Gastroesophageal sphincter (tissue), 4 donors: ENCODE results near the gene TSACC. TPM values are rescaled to one million over a fixed set of nuclear protein-coding genes. Genes with fewer than 3 reads are reported as not detected.

Experiments used
- ATAC-seq: fragments of 150-250 bp; one replicate; pipeline ENCODE4 v1.9.1; 2016; ENCODE audit warnings: mild to moderate bottlenecking, moderate library complexity
- H3K27ac ChIP-seq, 4 donors: fragments of 200-600 bp; sonication (generic) in 3 of 4; 1 replicate in 3 of 4; 2 replicates in 1 of 4; pipeline ENCODE4 v1.5.1; 2016 to 2019
- H3K27me3 ChIP-seq: fragments of 200-600 bp; sonication (generic); one replicate; pipeline ENCODE4 v1.5.1; 2019
- H3K36me3 ChIP-seq, 2 donors: fragments of 200-600 bp; sonication (generic); one replicate each; pipeline ENCODE4 v1.5.1; 2019; ENCODE audit warnings: control low read depth in 1 of 2
- H3K4me1 ChIP-seq, 3 donors: fragments of 200-600 bp; sonication (generic); 1 replicate in 2 of 3; 2 replicates in 1 of 3; pipeline ENCODE4 v1.5.1; 2016 to 2019; ENCODE audit warnings: control low read depth in 2 of 3
- H3K4me3 ChIP-seq, 2 donors: fragments of 200-600 bp; sonication (generic); one replicate each; pipeline ENCODE4 v1.5.1; 2019; ENCODE audit warnings: mild to moderate bottlenecking in 1 of 2, moderate library complexity in 1 of 2
- H3K9me3 ChIP-seq, 3 donors: fragments of 200-600 bp; sonication (generic); one replicate each; pipeline ENCODE4 v1.5.1; 2017 to 2019; ENCODE audit warnings: control low read depth in 2 of 3
- EP300 ChIP-seq: sonication (generic); formaldehyde crosslinking; IDR thresholded peaks from one replicate; pipeline ENCODE4 v1.6.1; 2017; ENCODE audit warnings: antibody characterized with exemption, mild to moderate bottlenecking
- POLR2A ChIP-seq, 2 donors: fragments of 450-650 bp; IDR thresholded peaks; one replicate each; pipeline ENCODE4 v1.6.1; 2017; ENCODE audit warnings: antibody characterized with exemption in 2 of 2, mild to moderate bottlenecking in 2 of 2, moderate library complexity in 1 of 2
- POLR2AphosphoS5 ChIP-seq: sonication (generic); formaldehyde crosslinking; IDR thresholded peaks from one replicate; pipeline ENCODE4 v1.6.1; 2017; ENCODE audit warnings: antibody characterized with exemption
- WGBS, 2 donors: methylation state at CpG; one replicate each; pipeline ENCODE4 v1.1.5; 2018; ENCODE audit warnings: low coverage in 1 of 2; 5-methylcytosine and 5-hydroxymethylcytosine counted together
- total RNA-seq, 4 donors: library from RNA; depleted of rRNA; stranded (reverse); fragments of >200 nt; gene quantifications; one replicate each; pipeline ENCODE4 v1.1.0, GENCODE V29; 2016
- TF ChIP-seq, protein P1 (sequence below), 4 experiments: fragments of 200-600 bp in 2 of 4; fragments of 450-650 bp in 2 of 4; sonication (generic) in 1 of 4; IDR thresholded peaks; one replicate each; pipeline ENCODE4 v1.5.1; 2017 to 2019; ENCODE audit warnings: antibody characterized with exemption in 4 of 4, mild to moderate bottlenecking in 2 of 4, moderate library complexity in 2 of 4

TSACC gene
- total RNA-seq, 4 donors from 2014 or later, result not detected

DNA sequence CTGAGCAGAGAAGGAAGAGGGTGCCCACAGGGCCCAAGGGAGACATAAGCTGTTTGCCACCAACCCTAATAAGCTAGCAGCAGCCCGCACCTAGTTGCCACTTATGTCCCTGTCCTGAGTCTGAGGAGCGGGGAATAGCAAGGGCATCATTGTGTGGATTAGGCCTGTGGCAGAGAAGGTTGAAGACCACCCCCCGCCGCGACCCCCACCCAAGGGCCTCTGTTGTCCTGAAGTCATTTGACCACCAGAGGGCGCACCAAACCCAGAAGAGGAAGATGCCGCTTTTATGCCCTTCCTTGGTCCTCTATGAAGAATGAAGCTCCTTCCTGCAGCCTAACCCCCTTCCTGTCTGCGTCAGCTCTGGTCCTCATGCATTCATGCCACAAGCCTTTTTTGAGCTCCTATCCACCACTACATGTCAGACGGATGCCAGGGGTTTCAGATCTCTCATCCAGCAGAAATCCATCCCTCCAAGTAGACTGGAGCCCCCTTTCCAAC lies 47.3 kb downstream of the TSACC start:
- TF ChIP-seq POLR2A (IDR thresholded peaks at IDR 0.05), result no peak
- TF ChIP-seq, protein P1, sequence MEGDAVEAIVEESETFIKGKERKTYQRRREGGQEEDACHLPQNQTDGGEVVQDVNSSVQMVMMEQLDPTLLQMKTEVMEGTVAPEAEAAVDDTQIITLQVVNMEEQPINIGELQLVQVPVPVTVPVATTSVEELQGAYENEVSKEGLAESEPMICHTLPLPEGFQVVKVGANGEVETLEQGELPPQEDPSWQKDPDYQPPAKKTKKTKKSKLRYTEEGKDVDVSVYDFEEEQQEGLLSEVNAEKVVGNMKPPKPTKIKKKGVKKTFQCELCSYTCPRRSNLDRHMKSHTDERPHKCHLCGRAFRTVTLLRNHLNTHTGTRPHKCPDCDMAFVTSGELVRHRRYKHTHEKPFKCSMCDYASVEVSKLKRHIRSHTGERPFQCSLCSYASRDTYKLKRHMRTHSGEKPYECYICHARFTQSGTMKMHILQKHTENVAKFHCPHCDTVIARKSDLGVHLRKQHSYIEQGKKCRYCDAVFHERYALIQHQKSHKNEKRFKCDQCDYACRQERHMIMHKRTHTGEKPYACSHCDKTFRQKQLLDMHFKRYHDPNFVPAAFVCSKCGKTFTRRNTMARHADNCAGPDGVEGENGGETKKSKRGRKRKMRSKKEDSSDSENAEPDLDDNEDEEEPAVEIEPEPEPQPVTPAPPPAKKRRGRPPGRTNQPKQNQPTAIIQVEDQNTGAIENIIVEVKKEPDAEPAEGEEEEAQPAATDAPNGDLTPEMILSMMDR (IDR thresholded peaks at IDR 0.05), result peak in 3 of 4 experiments; percentile 82 to 92 (median 90)
- Histone ChIP-seq H3K27ac (no peak overlapping the region), H3K4me1 (peaks cover 0 to 10% (median 0%) of the 10 kb centered on the region in 3 donors), H3K9me3 (no peaks in the 10 kb centered on the region), H3K36me3 (no peaks in the 10 kb centered on the region), H3K27me3 (peaks cover 45% of the 10 kb centered on the region), H3K4me3 (no peak overlapping the region)
- 10 to 13% methylated on average over 2 of the region's 9 CpGs for WGBS, 2 donors
- peak; percentile 39 for ATAC-seq

DNA sequence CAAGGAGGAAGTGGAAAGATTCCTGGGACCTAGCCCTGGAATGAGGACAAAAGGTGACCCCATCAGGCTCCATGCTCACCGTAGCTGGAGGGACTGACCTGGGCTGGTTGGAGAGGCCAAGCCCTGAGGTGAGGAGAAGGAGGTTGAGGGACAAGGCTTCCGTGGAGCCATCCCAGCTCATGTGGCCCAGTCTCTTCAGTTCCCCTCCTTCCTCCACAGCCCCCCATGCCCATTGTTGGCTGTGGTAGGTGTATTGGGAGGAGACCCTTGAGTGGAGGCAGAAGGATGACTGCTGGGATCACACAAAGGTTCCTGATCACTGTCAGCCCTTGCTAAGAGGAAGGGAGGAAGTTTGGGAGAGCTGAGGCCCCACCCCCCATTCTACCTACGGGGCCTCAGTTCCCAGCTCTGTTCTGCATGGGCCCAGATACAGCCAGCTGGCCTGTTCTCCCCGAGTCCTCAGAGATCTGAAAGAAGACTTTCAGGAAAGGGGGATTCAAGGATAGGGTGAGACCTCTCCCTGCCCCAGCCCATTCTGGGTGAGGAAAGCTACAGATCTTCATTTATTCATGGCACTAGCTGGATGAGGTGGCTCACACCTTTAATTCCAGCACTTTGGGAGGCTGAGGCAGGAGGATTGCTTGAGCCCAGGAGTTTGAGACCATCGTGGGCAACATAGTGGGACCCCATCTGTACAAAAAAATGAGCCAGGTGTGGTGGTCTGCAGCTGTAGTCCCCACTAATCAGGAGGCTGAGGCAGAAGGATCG lies 48.0 kb downstream of the TSACC start:
- Histone ChIP-seq H3K9me3 (no peaks in the 10 kb centered on the region), H3K36me3 (no peaks in the 10 kb centered on the region), H3K27ac (no peak overlapping the region), H3K4me1 (peaks cover 0 to 10% (median 0%) of the 10 kb centered on the region in 3 donors), H3K27me3 (peaks cover 52% of the 10 kb centered on the region), H3K4me3 (no peak overlapping the region)
- TF ChIP-seq POLR2AphosphoS5, result no peak
- TF ChIP-seq, protein P1 (IDR thresholded peaks at IDR 0.05), result no peak
- TF ChIP-seq POLR2A (IDR thresholded peaks at IDR 0.05), result no peak
- TF ChIP-seq EP300, result no peak
- ATAC-seq, result no peak
- WGBS, 2 donors, result 68% methylated on average over 4 of the region's 6 CpGs; no CpG with 5 or more reads in 1 of the 2 donors

DNA sequence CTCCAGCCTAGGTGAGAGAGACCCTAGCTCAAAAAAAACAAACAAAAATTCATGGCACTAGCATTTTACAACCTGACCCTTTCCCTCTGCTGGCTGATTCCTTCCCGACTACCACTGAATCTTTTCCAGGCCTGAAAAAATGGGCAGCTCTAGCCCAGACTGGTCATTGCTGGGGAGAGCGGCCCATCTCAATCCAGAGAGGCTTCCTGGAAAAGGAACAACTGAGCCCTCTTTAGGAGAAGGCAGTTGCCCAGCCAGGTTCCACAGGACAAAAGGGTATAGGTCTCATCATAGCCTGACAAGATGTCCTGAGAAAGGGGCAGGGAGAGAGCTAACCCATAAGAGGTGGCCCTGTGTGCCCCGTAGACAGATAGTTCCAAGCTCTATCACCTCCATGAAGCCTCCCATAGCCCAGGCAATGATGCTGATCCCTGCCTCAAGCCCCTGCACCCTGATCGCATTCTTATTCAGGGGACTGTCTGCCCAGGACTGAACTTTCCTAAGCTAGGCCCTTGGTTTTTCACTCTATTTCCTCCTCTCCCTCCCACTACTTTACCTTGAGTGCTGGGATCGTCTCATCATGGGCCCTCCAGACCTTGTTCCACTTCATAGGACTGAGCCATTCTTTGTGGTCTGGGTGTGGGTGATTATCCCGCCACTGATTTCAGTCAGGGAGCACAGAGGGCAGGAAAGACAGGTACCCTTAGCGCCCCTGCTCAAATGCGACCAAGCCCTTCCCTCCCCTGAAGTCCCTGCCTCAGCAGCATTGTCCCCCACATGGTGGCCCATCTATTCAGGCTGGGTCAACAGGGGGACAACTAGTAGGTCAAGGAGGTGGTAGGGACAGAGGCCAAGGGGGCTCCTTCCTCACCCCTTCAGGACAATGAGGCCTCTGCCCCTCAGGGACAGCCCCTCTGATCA lies 48.9 kb downstream of the TSACC start:
- Histone ChIP-seq H3K27ac (no peak overlapping the region), H3K4me1 (peaks cover 0 to 10% (median 0%) of the 10 kb centered on the region in 3 donors), H3K4me3 (no peak overlapping the region), H3K9me3 (no peaks in the 10 kb centered on the region), H3K36me3 (no peaks in the 10 kb centered on the region), H3K27me3 (peaks cover 61% of the 10 kb centered on the region)
- ATAC-seq, result no peak
- 88 to 100% methylated on average over 3 of the region's 8 CpGs for WGBS, 2 donors
- TF ChIP-seq POLR2AphosphoS5 (no peak), POLR2A (IDR thresholded peaks at IDR 0.05) (no peak)
- TF ChIP-seq, protein P1 (IDR thresholded peaks at IDR 0.05), result no peak

DNA sequence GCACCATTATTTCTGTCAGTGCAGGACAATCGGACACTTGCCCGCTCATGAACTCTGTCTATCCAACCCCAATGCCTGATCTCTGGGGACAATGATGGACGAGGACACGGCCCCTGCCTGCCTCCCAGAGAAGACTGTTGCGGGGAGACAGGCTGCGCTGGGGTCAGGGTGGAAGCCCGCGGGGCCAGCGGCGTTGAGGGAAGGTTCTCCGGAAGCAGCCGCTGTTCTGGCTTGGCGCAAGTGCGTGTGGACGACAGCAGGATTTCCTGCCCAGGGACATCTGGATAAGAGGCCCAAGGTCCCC lies 49.5 kb downstream of the TSACC start:
- peak overlapping the region in 1 of 2 donors; percentile 28 for H3K4me3 ChIP-seq
- no peak overlapping the region for H3K27ac ChIP-seq
- H3K9me3 ChIP-seq, result no peaks in the 10 kb centered on the region
- H3K4me1 ChIP-seq, result peaks cover 0 to 10% (median 0%) of the 10 kb centered on the region in 3 donors
- no CpG with 5 or more reads among the region's 15 CpGs for WGBS, 2 donors
- ATAC-seq, result no peak
- H3K27me3 ChIP-seq, result peaks cover 67% of the 10 kb centered on the region
- TF ChIP-seq POLR2A (IDR thresholded peaks at IDR 0.05) (no peak), POLR2AphosphoS5 (no peak), EP300 (no peak)
- no peaks in the 10 kb centered on the region for H3K36me3 ChIP-seq
